HG02973 (cell line): ENCODE results near the gene ZNF549.
"Not testable (repeated sequence)": the region's sequence is repeated elsewhere in the genome, so short reads cannot be mapped to it uniquely, and the experiment has no call there.

Experiments
- ATAC-seq: cut with Tn5 transposase; IDR thresholded peaks from one replicate; pipeline ENCODE4 v1.9.1; 2021; ENCODE audit warnings: moderate library complexity; ENCODE audit not compliant: unreplicated experiment

Gene ZNF549

GRCh38 chr19:57527136-57527881 is at the start of gene ZNF549:
Gene ZNF549, plus strand, starts transcription at chr19:57527356. Its CDS starts 218 bp downstream, at chr19:57527574.
- peak; percentile 96 for ATAC-seq

GRCh38 chr19:57487477-57488298 is 39.5 kb upstream of the ZNF549 start, which contains the start of gene ZNF419:
Gene ZNF419, plus strand, starts transcription at chr19:57487750. Its CDS starts 201 bp downstream, at chr19:57487951.
- peak; percentile 94 for ATAC-seq

DNA sequence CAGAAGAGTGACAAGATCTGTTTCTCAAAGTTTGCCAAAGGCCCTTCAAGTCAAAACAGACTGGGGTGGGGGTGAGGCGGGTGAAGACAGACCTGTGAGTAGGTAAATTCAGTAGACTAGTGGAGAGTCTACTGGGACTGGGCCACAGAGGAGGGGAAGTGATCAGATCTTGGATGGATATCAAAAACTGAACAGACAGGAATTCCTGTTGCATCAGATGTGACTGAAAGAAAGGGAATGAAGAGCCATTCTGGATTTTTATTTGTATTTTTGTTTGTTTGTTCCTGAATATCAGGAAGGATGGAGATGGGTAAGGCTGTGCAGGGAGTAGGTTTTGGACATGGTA is 38.9 kb upstream of the ZNF549 start:
- ATAC-seq, result not testable (repeated sequence)

GRCh38 chr19:57499332-57499679 is 27.9 kb upstream of the ZNF549 start:
- ATAC-seq, result not testable (repeated sequence)

DNA sequence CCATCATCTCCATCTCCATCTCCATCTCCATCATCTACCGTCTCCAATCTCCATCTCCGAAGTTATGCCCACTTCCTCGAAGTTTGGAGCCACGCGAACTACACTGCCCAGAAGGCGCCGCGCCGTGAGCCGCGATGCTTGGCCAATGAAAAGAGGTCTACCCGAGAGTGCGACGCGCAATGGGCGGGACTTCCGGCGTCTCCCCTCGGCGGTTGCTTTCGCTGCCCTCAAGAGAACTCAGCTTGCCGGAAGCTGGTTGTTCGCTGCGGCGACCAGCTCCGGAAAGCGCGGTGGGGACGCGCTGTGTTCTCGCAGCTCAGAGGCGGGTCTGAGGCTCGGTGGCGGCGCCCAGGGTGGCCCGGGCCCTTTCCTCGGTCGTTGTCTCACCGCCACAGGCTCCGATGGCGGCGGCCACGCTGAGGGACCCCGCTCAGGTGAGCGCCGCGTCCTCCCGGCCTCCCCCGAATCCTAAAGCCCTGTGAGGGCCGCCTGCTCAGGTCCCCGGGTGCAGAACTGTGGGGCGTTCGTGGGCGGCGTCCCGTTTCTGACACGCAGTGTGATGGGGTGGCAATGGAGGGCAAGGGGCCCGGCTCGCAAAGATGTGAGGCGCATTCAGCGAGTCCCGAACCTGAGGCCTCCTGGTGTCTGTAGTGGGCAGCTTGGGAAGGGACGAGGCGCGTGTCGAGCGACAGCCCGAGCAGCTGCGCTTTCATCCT is 27.3 kb upstream of the ZNF549 start, which contains the start of gene ZNF773:
ZNF773 (plus strand) TSS at position 259 of the 716 bp plus-strand sequence; CDS start at position 402, 143 bp downstream.
- ATAC-seq, result peak; percentile 96

- ATAC-seq, result not testable (repeated sequence)
Measured at GRCh38 chr19:57500400-57500799, 26.8 kb upstream of the ZNF549 start.

DNA sequence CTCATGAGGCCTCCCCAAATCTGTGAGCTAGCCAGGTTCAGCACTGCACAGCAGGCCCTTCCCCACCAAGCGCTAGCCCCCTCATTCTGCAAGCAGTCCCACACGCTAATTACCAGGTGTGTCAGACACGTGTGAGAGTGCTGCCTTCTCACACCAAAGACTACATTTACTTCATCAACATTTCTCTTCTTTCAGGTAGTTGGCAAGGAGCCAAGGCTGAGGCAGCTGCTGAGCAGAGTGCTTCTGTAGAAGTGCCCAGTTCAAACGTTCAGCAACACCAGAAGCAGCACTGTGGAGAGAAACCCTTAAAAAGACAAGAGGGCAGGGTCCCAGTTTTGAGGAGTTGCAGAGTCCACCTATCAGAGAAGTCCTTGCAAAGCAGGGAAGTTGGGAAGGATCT is 21.0 kb upstream of the ZNF549 start:
- ATAC-seq, result no peak

GRCh38 chr19:57511484-57511883 is 15.7 kb upstream of the ZNF549 start:
- ATAC-seq, result no peak

GRCh38 chr19:57512845-57513244 is 14.3 kb upstream of the ZNF549 start:
- ATAC-seq, result no peak

DNA sequence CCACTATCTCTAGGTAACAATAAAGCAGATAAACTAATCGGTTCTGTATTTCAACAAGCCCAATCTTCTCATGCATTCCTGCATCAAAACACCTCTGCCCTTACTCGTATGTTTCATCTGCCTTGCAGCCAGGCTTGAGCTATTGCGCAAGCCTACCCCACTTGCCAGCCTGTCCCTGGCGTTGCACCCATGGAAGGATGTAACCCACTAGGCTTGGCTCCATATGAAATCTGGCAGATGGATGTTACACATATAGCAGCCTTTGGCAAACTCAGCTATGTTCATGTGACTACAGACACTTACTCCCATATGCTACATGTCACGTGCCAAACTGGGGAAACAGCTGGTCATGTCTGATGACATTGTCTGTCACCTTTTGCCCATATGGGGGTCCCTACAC is 11.9 kb upstream of the ZNF549 start:
- no peak for ATAC-seq

- not testable (repeated sequence) for ATAC-seq
Measured at GRCh38 chr19:57518021-57518420, 9.1 kb upstream of the ZNF549 start.

DNA sequence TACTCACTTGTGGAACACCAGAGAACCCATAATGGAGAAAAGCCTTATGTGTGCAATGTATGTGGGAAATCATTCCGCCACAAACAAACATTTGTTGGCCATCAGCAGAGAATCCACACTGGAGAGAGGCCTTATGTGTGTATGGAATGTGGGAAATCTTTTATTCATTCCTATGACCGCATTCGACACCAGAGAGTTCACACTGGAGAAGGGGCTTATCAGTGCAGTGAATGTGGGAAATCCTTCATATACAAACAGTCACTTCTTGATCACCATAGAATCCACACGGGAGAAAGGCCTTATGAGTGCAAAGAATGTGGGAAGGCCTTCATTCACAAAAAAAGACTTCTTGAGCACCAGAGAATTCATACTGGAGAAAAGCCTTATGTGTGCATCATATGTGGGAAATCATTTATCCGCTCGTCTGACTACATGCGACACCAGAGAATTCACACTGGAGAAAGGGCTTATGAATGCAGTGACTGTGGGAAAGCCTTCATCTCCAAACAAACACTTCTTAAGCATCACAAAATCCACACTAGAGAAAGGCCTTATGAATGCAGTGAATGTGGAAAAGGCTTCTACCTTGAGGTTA is 10.9 kb downstream of the ZNF549 start:
- ATAC-seq, result no peak

GRCh38 chr19:57546513-57546912 is 19.4 kb downstream of the ZNF549 start:
- ATAC-seq, result no peak

GRCh38 chr19:57552432-57552831 is 25.3 kb downstream of the ZNF549 start:
- ATAC-seq, result no peak

DNA sequence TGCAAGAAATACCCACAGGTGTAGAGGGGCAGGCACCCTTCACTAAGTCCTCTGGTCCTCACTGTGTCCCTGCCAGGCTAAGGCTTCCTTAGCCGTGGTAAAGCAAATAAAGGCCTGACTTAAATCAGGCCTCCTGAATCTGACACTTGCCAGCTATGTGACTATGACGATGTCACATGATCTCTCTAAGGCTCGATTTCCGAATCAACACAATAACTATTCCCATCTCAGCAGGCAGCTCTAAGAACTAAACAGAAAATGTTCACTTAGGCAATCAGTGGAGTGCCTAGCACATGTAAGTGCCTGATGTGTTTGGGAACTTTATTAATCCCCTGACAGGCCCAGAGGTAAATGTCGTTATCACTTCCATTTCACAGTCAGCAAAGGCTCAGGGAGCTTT is 30.5 kb downstream of the ZNF549 start:
- ATAC-seq, result no peak

DNA sequence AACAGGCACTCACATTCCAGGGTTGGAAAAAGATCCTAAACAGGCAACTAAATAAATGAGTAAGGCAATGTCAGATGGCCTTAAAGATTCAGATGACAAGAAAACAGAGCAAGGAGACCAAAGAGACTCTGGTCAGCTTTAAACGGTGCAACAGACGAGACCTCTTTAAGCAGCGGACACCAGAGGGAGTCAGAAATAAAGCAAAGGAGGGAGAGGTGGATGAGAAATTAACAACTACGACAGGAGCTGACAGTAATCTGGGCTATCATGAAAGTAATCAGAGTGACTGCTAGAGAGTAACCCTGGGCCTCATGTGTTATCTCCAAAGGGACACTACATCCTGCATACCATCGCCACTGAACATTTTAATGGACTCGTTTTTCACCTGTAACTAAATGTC is 31.4 kb downstream of the ZNF549 start:
- ATAC-seq, result no peak

DNA sequence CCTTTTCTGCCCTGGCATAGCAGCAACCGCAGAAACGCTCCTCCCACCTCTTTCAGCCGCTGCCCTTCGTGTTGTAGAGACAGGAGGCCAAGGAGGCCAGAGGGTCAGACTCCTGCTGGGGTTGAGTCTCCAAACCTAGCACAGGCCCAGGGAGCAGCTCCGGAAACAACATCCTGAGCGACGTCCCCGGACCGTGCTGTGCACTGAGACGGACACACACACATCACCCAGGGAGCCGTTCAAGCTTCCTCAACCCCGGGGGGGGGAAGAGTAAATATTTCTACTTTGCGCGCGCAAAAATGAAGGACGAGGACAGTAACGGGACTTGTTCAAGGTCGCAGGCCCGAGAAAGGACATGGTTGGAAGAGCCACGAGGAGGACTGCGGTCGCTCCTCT is 31.9 kb downstream of the ZNF549 start:
- peak; percentile 14 for ATAC-seq

DNA sequence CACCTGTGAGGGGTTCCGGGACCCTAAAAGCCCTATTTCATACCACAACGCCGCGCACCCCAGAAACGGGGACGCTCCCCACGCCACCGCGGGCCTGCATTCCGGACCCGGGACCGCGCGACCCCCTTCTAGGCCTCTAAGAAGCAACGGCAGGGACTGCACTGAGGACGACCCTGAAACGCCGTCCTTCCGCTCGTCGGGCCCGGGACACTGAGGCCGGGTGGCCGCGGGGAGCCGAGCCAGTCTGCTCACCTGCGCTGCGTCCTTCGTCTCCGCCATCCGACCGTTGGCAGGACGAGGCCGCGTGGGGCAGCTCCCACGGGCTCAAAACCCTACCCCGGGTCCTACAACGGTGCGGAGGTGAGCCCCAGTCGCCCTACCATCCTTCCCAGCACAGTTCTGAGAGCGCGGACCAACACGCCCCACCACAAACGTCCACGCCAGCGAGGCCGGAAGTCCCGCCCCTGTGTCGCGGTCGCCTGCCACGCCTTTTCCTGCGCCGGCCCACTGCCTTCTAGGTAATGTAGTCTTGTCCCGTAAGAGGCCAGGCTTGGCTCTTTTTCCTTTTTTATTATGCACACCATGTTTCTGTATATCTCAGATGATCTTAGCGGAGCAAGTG is 32.4 kb downstream of the ZNF549 start, which contains the start of gene ZNF550:
ZNF550 (minus strand) TSS at position 460 of the 622 bp plus-strand sequence; CDS start at position 279, 181 bp downstream.
- peak; percentile 84 for ATAC-seq

DNA sequence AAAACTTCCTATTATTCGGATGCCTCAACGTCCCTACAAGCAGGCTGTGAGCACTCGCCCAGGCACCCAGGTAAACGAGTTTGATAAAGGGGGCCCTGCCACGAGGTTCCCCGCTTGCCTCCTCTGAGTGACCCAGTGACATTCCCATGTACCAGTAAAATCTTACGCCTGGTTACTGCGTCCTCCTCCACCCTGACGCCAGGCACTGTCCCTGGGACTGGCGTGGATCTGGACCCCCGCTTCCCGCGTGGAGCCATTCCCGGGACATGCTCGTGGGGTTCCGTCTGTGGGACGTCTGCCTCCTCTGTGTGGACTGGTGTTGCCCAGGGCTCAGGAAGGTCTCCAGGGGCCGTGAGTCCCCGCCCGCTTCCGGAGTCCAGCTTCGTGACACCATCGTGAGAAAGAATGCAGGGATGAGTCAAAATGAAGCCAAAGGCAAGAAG is 32.9 kb downstream of the ZNF549 start:
- no peak for ATAC-seq

DNA sequence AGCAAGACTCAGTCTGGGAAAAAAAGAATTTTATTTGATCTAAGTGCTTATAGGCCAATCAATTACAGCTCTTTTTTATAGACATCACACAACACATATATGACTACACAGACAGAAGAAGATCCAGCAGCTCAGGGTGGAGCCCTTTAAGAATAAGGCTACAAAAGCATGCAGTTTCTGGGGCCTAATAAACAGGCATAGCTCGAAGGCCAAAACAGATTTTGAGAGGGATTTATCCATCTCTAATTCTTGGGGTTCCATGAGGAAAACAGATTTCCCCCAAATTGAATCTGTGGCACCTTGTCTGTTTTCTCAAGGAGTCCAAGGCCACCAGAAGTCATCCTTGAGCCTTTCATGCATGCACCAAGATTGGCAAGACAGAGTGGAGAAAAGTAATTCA is 36.4 kb downstream of the ZNF549 start:
- ATAC-seq, result no peak
